Kidney (tissue), 14 donors: ENCODE data around the gene NPIPB2. TPM values are rescaled to one million over a fixed set of nuclear protein-coding genes. Genes with fewer than 3 reads are reported as not detected.
"Not testable (repeated sequence)": the region's sequence is repeated elsewhere in the genome, so short reads cannot be mapped to it uniquely, and the experiment has no call there.

ENCODE experiments used
- DNase-seq, 5 donors: peaks; one replicate each; pipeline ENCODE4 v3.0.0-alpha.2; 2013 to 2020
- FAIRE-seq: peaks from 2 replicates; lab custom pipeline; 2012; peaks lifted over from hg19 to GRCh38; lab: Jason Lieb, UNC
- H3K27ac ChIP-seq, 2 donors: one replicate each; pipeline ENCODE4 v1.7.0; 2013; ENCODE audit warnings: low read depth in 2 of 2, low read length in 2 of 2, inconsistent platforms in 1 of 2
- H3K27me3 ChIP-seq: one replicate; pipeline ENCODE4 v1.7.1; 2013; ENCODE audit warnings: low read length, inconsistent platforms; ENCODE audit not compliant: control insufficient read depth, insufficient read depth
- H3K36me3 ChIP-seq, 3 donors: one replicate each; pipeline versions ENCODE4 v1.7.0 to v1.7.1; 2013; ENCODE audit warnings: low read length in 3 of 3, control low read depth in 1 of 3, inconsistent platforms in 1 of 3; ENCODE audit not compliant: insufficient read depth in 3 of 3, control insufficient read depth in 2 of 3
- H3K4me1 ChIP-seq, 3 donors: one replicate each; pipeline versions ENCODE4 v1.7.0 to v1.7.1; 2013; ENCODE audit warnings: low read length in 3 of 3, inconsistent platforms in 1 of 3, low read depth in 1 of 3; ENCODE audit not compliant: control insufficient read depth in 2 of 3, insufficient read depth in 2 of 3
- H3K4me3 ChIP-seq, 3 donors: one replicate each; pipeline versions ENCODE4 v1.7.0 to v1.8.1; 2013; ENCODE audit warnings: low read length in 3 of 3, control low read depth in 1 of 3, inconsistent platforms in 1 of 3
- H3K9ac ChIP-seq, 3 donors: one replicate each; pipeline versions ENCODE4 v1.7.0 to v1.7.1; 2013; ENCODE audit warnings: low read length in 3 of 3, control low read depth in 1 of 3, inconsistent platforms in 1 of 3
- H3K9me3 ChIP-seq, 3 donors: one replicate each; pipeline versions ENCODE4 v1.7.0 to v1.7.1; 2013; ENCODE audit warnings: low read length in 3 of 3, control low read depth in 1 of 3, inconsistent platforms in 1 of 3; ENCODE audit not compliant: control insufficient read depth in 2 of 3, insufficient read depth in 1 of 3
- CTCF ChIP-seq: IDR thresholded peaks from 3 replicates; pipeline ENCODE4 v1.5.1; 2012; ENCODE audit warnings: mild to moderate bottlenecking, moderate library complexity, borderline replicate concordance; ENCODE audit not compliant: insufficient read depth; ENCODE audit errors: extremely low read depth
- intact Hi-C: fragments of 100-400 bp; cut with DNase I; formaldehyde crosslinking; loops from one replicate; pipeline ENCODE4 v1.11.1; 2022
- polyA plus RNA-seq: library from polyadenylated mRNA; stranded (reverse); fragments of 350-450 nt; fragmentation: Illumina TruSeq; extraction: RNeasy Lipid Tissue Mini Kit (QIAGEN cat#74804); gene quantifications from one replicate; pipeline ENCODE4 v1.2.3, GENCODE V29; 2014; ENCODE audit warnings: low read depth, low replicate concordance; ENCODE audit not compliant: insufficient read depth
- total RNA-seq: library from RNA; stranded (reverse); fragmentation: NEBNext Ultra II Directional; extraction: Animal tissue kit (Norgen Biotek cat#: 25700); gene quantifications from one replicate; pipeline ENCODE4 v1.2.1, GENCODE V29; 2021
- donor health status: control.
- donor health status: control.
- donor health status: control.
- donor health status: control.
- donor health status: control.
- donor health status: DM: yes; HTN: yes; CAD: no.
- donor health status: Normal renal cell carcinoma (clear cell type).

NPIPB2 gene
- total and polyA plus RNA-seq, 2 donors from 2014 or later = 4.9 to 12.4 TPM

DNA sequence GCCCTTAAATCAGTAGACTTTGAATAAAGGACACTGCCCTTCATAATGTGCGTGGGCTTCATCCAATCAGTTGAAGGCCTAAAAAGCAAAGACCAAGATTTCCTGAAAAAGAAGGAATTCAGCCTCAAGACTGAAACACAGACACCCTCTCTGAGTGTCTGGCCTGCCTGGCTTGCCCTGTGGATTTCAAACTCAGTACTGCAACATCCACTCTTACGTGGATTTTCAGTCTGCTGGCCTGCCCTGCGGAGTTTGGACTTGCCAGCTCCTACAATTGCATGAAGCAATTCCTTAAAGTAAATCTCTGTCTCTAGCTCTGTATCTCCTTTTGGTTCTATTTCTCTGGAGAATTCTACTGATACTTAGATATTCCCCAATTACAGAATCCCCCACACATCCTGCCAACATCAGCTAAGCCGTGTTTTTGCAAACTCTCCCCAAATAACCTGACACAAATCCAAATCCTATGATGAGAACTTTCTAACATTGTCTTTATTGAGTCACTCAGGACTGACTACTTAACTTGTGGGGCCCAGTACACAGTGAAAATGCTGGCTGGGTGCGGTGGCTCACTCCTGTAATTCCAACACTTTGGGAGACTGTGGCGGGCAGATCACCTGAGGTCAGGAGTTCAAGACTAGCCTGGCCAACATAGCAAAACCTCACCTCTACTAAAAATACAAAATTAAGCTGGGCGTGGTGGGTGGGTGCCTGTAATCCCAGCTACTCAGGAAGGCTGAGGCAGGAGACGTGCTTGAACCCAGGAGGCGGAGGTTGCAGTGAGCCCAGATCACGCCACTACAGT lies 15.9 kb upstream of the NPIPB2 start:
- DNase-seq (no peak), FAIRE-seq (no peak)
- no peaks in the 10 kb centered on the region for H3K9me3 ChIP-seq
- intact Hi-C loops = loop anchor here (10.0 kb wide), 1 partner anchor 107 kb away; no protein-coding TSS in a partner anchor
- H3K4me1 ChIP-seq = peaks cover 0 to 3% (median 2%) of the 10 kb centered on the region in 3 donors
- H3K4me3 ChIP-seq = no peak overlapping the region
- H3K9ac ChIP-seq = no peak overlapping the region
- no peaks in the 10 kb centered on the region for H3K27me3 ChIP-seq
- no peak overlapping the region for H3K27ac ChIP-seq
- no peaks in the 10 kb centered on the region for H3K36me3 ChIP-seq
- TF ChIP-seq CTCF = no peak

- TF ChIP-seq CTCF = no peak
- Histone ChIP-seq H3K27ac (no peak overlapping the region), H3K4me1 (peaks cover 0 to 3% (median 2%) of the 10 kb centered on the region in 3 donors), H3K9me3 (no peaks in the 10 kb centered on the region), H3K27me3 (no peaks in the 10 kb centered on the region), H3K4me3 (no peak overlapping the region), H3K36me3 (no peaks in the 10 kb centered on the region), H3K9ac (no peak overlapping the region)
- intact Hi-C loops = loop anchor here (10.0 kb wide), 1 partner anchor 108 kb away; no protein-coding TSS in a partner anchor
- FAIRE-seq (no peak), DNase-seq (no peak)
Measured at GRCh38 chr16:11956558-11956957, 14.7 kb upstream of the NPIPB2 start.

GRCh38 chr16:11955713-11956123 lies 13.9 kb upstream of the NPIPB2 start:
- TF ChIP-seq CTCF = no peak
- H3K4me1 ChIP-seq = peaks cover 0 to 3% (median 2%) of the 10 kb centered on the region in 3 donors
- intact Hi-C loops = loop anchor here (10.0 kb wide), 1 partner anchor 109 kb away; no protein-coding TSS in a partner anchor
- no peak overlapping the region for H3K4me3 ChIP-seq
- H3K27ac ChIP-seq = no peak overlapping the region
- FAIRE-seq (no peak), DNase-seq (peak in 2 of 5 donors; percentile 29 to 30)
- no peak overlapping the region for H3K9ac ChIP-seq
- no peaks in the 10 kb centered on the region for H3K36me3 ChIP-seq
- no peaks in the 10 kb centered on the region for H3K9me3 ChIP-seq
- H3K27me3 ChIP-seq = no peaks in the 10 kb centered on the region

DNA sequence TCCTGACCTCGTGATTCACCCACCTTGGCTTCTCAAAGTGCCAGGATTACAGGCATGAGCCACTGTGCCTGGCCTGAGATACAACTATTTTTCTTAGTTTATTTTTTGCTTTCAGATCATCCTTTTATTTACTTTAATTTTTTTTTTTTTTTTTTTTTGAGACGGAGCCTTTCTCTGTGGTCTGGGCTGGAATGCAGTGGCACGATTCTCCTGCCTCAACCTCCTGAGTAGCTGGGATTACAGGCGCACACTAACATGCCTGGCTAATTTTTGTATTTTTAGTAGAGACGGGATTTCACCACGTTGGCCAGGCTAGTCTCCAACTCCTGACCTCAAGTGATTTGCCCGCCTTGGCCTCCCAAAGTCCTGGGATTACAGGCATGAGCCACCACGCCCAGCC lies 11.7 kb upstream of the NPIPB2 start:
- H3K9ac ChIP-seq, H3K27ac ChIP-seq, H3K9me3 ChIP-seq, H3K4me3 ChIP-seq, DNase-seq, FAIRE-seq, H3K27me3 ChIP-seq, H3K36me3 ChIP-seq, H3K4me1 ChIP-seq: not testable (repeated sequence)
- intact Hi-C loops = loop anchor here (10.0 kb wide), 1 partner anchor 111 kb away; no protein-coding TSS in a partner anchor
